ENCODE measurements around the gene THSD4.

DNA sequence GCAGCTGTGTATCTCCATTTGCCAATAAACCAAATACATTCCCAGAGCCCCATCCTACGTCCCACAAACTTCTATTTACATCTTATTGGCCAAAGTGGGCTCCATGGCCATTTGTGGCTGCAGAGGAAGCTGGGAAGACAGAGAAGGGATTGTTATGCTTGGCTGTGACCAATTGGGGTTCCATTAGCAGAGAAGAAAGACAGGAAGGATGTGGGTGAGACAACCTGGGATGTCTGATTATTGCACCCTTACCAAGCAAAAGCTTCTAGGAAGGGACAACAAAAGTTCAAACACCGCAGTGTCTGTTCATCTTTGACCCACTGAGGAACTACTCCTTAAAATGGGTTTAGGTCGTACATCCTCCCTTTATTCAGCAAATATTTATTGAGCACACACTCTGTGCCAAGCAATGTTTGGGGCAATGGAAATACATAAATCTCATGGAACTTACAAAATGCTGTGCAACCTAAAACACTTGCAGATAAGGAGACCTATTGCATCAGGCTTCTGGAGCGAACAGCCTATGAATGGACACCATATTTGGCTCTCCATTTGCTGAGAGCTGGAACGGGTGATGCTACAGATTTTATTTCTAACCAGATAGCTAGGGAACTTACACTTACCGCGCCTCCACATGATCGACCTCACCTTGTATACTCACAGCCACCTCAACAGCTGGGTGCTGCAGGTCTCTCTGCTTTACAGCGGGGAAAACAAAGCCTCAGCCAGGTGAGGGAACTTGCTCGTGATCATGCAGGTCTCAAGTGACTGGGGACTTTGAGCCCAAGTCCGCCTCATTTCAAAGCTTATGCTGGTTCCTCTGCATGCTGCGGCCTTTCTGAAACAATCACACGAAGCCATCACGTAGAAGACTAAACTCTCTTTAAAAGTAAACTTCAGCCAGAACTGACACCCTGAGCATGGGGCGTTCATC lies 673.6 kb downstream of the THSD4 start:
- TF ChIP-seq POLR2AphosphoS5 (IDR thresholded peaks at IDR 0.05; ENCODE audit: low read depth, low read length), result no peak
- no peak for TF ChIP-seq TAF1 (IDR thresholded peaks at IDR 0.05; ENCODE audit: borderline replicate concordance, low read depth, low read length)
